G401 (cell line): ENCODE measurements around the gene REEP1. TPM values are rescaled to one million over a fixed set of nuclear protein-coding genes. Genes with fewer than 3 reads are reported as not detected.

Experiments used
- DNase-seq: peaks from one replicate; pipeline ENCODE4 v3.0.0-alpha.2; 2015; ENCODE audit warnings: low spot score
- in situ Hi-C: cut with HindIII; loops from 2 replicates; pipeline ENCODE4 v1.10.0; 2016; ENCODE audit warnings: low sequenced_read_pairs, mixed read lengths
- total RNA-seq: library from RNA; depleted of rRNA; stranded (reverse); fragments of >200 nt; shearing (Covaris generic); gene quantifications from 2 replicates; pipeline ENCODE4 v1.2.3, GENCODE V29; 2014

REEP1 gene
- total RNA-seq, 1 experiment from 2014 or later: 1.1 TPM

- no peak for DNase-seq
- in situ Hi-C loops: no loop called here
Measured at GRCh38 chr2:86292571-86293515, 44.6 kb downstream of the REEP1 start.

GRCh38 chr2:86291328-86291662, 46.1 kb downstream of the REEP1 start:
- in situ Hi-C loops: no loop called here
- no peak for DNase-seq

- in situ Hi-C loops: no loop called here
Measured at GRCh38 chr2:86290596-86291327, 46.7 kb downstream of the REEP1 start.

GRCh38 chr2:86286516-86286915, 50.9 kb downstream of the REEP1 start:
- no peak for DNase-seq
- in situ Hi-C loops: no loop called here

More at GRCh38 chr2:86290596-86291327, 46.7 kb downstream of the REEP1 start:
- DNase-seq: no peak

- in situ Hi-C loops: no loop called here
- DNase-seq: no peak
Measured at GRCh38 chr2:86285981-86286380, 51.4 kb downstream of the REEP1 start.

- in situ Hi-C loops: no loop called here
- DNase-seq: no peak
Measured at GRCh38 chr2:86285571-86285970, 51.9 kb downstream of the REEP1 start.

GRCh38 chr2:86284987-86285386, 52.4 kb downstream of the REEP1 start:
- DNase-seq: no peak
- in situ Hi-C loops: no loop called here

- in situ Hi-C loops: no loop called here
- no peak for DNase-seq
Measured at GRCh38 chr2:86284401-86284841, 53.0 kb downstream of the REEP1 start.

- in situ Hi-C loops: no loop called here
Measured at GRCh38 chr2:86283411-86284030, 53.9 kb downstream of the REEP1 start.

GRCh38 chr2:86281066-86281700, 56.2 kb downstream of the REEP1 start:
- in situ Hi-C loops: no loop called here
- no peak for DNase-seq

More at GRCh38 chr2:86283411-86284030, 53.9 kb downstream of the REEP1 start:
- no peak for DNase-seq

GRCh38 chr2:86280191-86280667, 57.2 kb downstream of the REEP1 start:
- in situ Hi-C loops: no loop called here
- DNase-seq: no peak

- in situ Hi-C loops: no loop called here
- no peak for DNase-seq
Measured at GRCh38 chr2:86275962-86276361, 61.5 kb downstream of the REEP1 start.

- in situ Hi-C loops: no loop called here
- DNase-seq: no peak
Measured at GRCh38 chr2:86275384-86275799, 62.0 kb downstream of the REEP1 start.

GRCh38 chr2:86274918-86275275, 62.5 kb downstream of the REEP1 start:
- in situ Hi-C loops: no loop called here
- no peak for DNase-seq

GRCh38 chr2:86274265-86274917, 63.0 kb downstream of the REEP1 start:
- no peak for DNase-seq
- in situ Hi-C loops: no loop called here

GRCh38 chr2:86272111-86272510, 65.3 kb downstream of the REEP1 start:
- in situ Hi-C loops: no loop called here

GRCh38 chr2:86271248-86271647, 66.2 kb downstream of the REEP1 start:
- in situ Hi-C loops: no loop called here
- no peak for DNase-seq

More at GRCh38 chr2:86272111-86272510, 65.3 kb downstream of the REEP1 start:
- no peak for DNase-seq

- in situ Hi-C loops: no loop called here
- DNase-seq: no peak
Measured at GRCh38 chr2:86263956-86264355, 73.5 kb downstream of the REEP1 start.

GRCh38 chr2:86260978-86261377, 76.4 kb downstream of the REEP1 start:
- no peak for DNase-seq
- in situ Hi-C loops: no loop called here
